Measurements from ENCODE around the gene APBB2.

The APBB2 gene

GRCh38 chr4:41129936-41130440, 84.4 kb downstream of the APBB2 start:
- Histone ChIP-seq H3K27ac (no peak overlapping the region), H3K36me3 (no peaks in the 10 kb centered on the region), H3K4me1 (ENCODE audit: control insufficient read depth in 1 of 2, insufficient read depth in 1 of 2, low read depth in 1 of 2, low read length in 1 of 2) (no peaks in the 10 kb centered on the region), H3K27me3 (no peaks in the 10 kb centered on the region), H3K9me3 (no peaks in the 10 kb centered on the region), H3K4me3 (ENCODE audit: low read depth in 1 of 2, low read length in 1 of 2) (no peak overlapping the region)
- no peak for TF ChIP-seq CTCF (IDR thresholded peaks at IDR 0.05)

DNA sequence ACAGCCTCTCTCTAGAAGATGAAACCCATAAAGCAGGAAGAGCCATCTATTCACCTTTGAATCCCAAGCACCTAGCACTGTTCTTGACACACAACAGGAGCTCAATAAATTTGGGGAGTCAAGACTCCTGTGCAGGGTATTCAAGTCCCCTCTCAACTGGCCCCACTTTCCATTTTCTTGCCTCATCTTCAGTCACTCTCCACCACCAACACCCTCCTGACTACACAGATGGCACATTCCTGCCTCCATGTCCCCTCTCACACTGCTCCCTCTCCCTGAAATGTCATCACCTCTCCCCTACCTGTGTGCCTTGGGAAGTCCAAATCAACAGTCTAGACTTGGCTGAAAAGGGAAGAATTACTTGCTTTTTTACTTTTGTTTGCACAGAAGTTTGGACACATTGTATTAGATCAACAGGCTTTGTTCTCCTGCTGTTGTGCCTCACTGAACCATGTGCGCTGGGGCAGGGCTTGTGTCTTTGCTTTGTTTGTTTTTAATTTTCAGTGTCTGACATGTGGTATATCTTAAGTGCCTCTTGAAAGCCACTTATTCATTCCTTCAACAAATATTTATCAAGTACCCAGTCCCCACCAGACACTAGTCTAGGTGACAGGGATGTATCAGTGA, 85.1 kb downstream of the APBB2 start:
- no peak for TF ChIP-seq CTCF (IDR thresholded peaks at IDR 0.05)
- Histone ChIP-seq H3K27ac (no peak overlapping the region), H3K36me3 (no peaks in the 10 kb centered on the region), H3K27me3 (no peaks in the 10 kb centered on the region), H3K4me1 (ENCODE audit: control insufficient read depth in 1 of 2, insufficient read depth in 1 of 2, low read depth in 1 of 2, low read length in 1 of 2) (no peaks in the 10 kb centered on the region), H3K4me3 (ENCODE audit: low read depth in 1 of 2, low read length in 1 of 2) (no peak overlapping the region), H3K9me3 (no peaks in the 10 kb centered on the region)

DNA sequence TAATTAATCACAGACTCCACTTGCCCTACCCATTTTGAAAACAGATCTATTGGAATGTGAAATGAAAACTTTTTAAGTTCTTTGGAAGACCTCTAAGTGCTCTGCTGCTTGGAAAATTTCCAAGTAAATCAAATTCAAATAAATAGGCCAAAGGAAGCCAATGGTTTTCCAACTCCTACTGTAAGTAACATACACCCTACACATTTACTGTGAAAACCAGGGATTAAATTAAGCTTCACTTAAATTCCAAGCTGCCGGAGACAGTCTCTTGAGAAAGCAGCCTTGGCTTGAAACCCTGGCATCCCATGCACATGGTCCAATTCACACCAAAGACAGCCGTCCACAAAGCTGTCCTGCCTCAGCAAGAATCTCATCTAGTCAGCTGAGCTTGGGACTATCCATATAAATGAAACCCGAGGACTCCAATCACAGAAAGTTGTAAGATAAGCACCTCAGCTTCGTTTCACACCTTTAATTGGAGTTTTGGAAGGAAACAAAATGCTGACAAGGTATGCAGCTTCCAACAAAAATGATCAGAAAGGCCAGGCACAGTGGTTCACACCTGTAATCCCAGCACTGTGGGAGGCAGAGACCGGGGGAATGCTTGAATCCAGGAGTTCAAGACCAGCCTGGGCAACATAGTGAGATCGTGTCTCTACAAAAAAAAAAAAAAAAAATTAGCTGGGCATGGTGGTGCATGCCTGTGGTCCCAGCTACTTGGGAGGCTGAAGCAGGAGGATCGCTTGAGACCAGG, 88.6 kb downstream of the APBB2 start:
- TF ChIP-seq CTCF (IDR thresholded peaks at IDR 0.05) = no peak
- H3K27ac ChIP-seq = no peak overlapping the region
- H3K36me3 ChIP-seq = no peaks in the 10 kb centered on the region
- H3K4me1 ChIP-seq (ENCODE audit: control insufficient read depth in 1 of 2, insufficient read depth in 1 of 2, low read depth in 1 of 2, low read length in 1 of 2) = peaks cover 0 to 2% of the 10 kb centered on the region in 2 experiments
- no peak overlapping the region for H3K4me3 ChIP-seq (ENCODE audit: low read depth in 1 of 2, low read length in 1 of 2)
- H3K9me3 ChIP-seq = no peaks in the 10 kb centered on the region
- H3K27me3 ChIP-seq = no peaks in the 10 kb centered on the region

- no peak overlapping the region for H3K4me3 ChIP-seq (ENCODE audit: low read depth in 1 of 2, low read length in 1 of 2)
- peaks cover 0 to 8% of the 10 kb centered on the region in 2 experiments for H3K4me1 ChIP-seq (ENCODE audit: control insufficient read depth in 1 of 2, insufficient read depth in 1 of 2, low read depth in 1 of 2, low read length in 1 of 2)
- no peak for TF ChIP-seq CTCF (IDR thresholded peaks at IDR 0.05)
- H3K36me3 ChIP-seq = no peaks in the 10 kb centered on the region
- no peaks in the 10 kb centered on the region for H3K9me3 ChIP-seq
- H3K27ac ChIP-seq = no peak overlapping the region
- no peaks in the 10 kb centered on the region for H3K27me3 ChIP-seq
Observed at GRCh38 chr4:41124916-41125548, 89.3 kb downstream of the APBB2 start.

- Histone ChIP-seq H3K27ac (no peak overlapping the region), H3K27me3 (no peaks in the 10 kb centered on the region), H3K9me3 (no peaks in the 10 kb centered on the region), H3K36me3 (no peaks in the 10 kb centered on the region), H3K4me1 (ENCODE audit: control insufficient read depth in 1 of 2, insufficient read depth in 1 of 2, low read depth in 1 of 2, low read length in 1 of 2) (peaks cover 0 to 8% of the 10 kb centered on the region in 2 experiments), H3K4me3 (ENCODE audit: low read depth in 1 of 2, low read length in 1 of 2) (no peak overlapping the region)
- TF ChIP-seq CTCF (IDR thresholded peaks at IDR 0.05) = no peak
Observed at GRCh38 chr4:41122775-41123174, 91.6 kb downstream of the APBB2 start.

Data from neutrophil (primary cell).